HFF-Myc (cell line): ENCODE results near the gene MYEOV.

Source experiments
- DNase-seq: peaks from one replicate; pipeline ENCODE4 v3.0.0-alpha.2; 2011; ENCODE audit warnings: low read depth; ENCODE audit errors: extremely low read depth
- H3K4me3 ChIP-seq: replicated peaks from 2 replicates; pipeline ENCODE4 v1.5.1; 2011; ENCODE audit warnings: low read depth, mild to moderate bottlenecking, control low read depth, low read length
- CTCF ChIP-seq: IDR thresholded peaks from 2 replicates; pipeline ENCODE4 v1.5.1; 2012; ENCODE audit warnings: mild to moderate bottlenecking, low read depth, low read length, control low read depth; ENCODE audit errors: missing control alignments

Gene MYEOV

GRCh38 chr11:69272055-69272454 lies 21.9 kb upstream of the MYEOV start:
- H3K4me3 ChIP-seq = no peak overlapping the region
- DNase-seq = no peak
- no peak for TF ChIP-seq CTCF

- H3K4me3 ChIP-seq = no peak overlapping the region
- TF ChIP-seq CTCF = no peak
- DNase-seq = no peak
Measured at GRCh38 chr11:69272831-69273485, 21.0 kb upstream of the MYEOV start.

GRCh38 chr11:69273571-69273970 lies 20.4 kb upstream of the MYEOV start:
- TF ChIP-seq CTCF = no peak
- DNase-seq = no peak
- H3K4me3 ChIP-seq = no peak overlapping the region

GRCh38 chr11:69274531-69275016 lies 19.4 kb upstream of the MYEOV start:
- DNase-seq = no peak
- TF ChIP-seq CTCF = no peak
- no peak overlapping the region for H3K4me3 ChIP-seq

- DNase-seq = no peak
- H3K4me3 ChIP-seq = no peak overlapping the region
- TF ChIP-seq CTCF = no peak
Measured at GRCh38 chr11:69275178-69275577, 18.8 kb upstream of the MYEOV start.

DNA sequence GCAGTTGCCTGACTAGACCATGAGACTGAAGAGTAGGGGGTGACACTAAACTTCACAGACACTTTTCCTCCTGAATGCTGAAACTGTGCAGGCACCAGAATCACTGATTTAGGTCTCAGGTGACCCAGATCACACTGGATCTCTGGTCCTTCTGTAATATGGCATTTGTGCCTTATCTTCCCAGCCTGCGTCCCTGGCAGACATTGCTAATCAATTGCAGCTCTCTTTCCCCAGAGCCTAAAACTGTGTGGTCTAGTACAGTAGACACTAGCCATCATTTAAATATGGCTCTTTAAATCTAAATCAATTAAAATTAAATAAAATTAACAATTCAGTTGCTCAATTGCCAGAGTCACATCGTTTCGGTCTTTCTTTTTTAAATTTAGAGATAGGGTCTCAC lies 17.8 kb upstream of the MYEOV start:
- H3K4me3 ChIP-seq = no peak overlapping the region
- DNase-seq = no peak
- no peak for TF ChIP-seq CTCF
